Stomach smooth muscle (tissue), 2 donors: Measurements from ENCODE around the gene FRMPD3.

ENCODE experiments used
- H3K27ac ChIP-seq: one replicate; pipeline ENCODE4 v1.7.0; 2013; ENCODE audit warnings: mild to moderate bottlenecking, low read length, inconsistent platforms
- H3K27me3 ChIP-seq, 2 donors: one replicate each; pipeline ENCODE4 v1.7.0; 2013; ENCODE audit warnings: low read length in 2 of 2; ENCODE audit not compliant: insufficient read depth in 2 of 2, control insufficient read depth in 1 of 2
- H3K36me3 ChIP-seq, 2 donors: one replicate each; pipeline ENCODE4 v1.7.0; 2013; ENCODE audit warnings: low read length in 2 of 2; ENCODE audit not compliant: control insufficient read depth in 2 of 2, insufficient read depth in 2 of 2
- H3K4me1 ChIP-seq: one replicate; pipeline ENCODE4 v1.7.0; 2013; ENCODE audit warnings: low read length; ENCODE audit not compliant: control insufficient read depth, insufficient read depth
- H3K4me3 ChIP-seq, 2 donors: one replicate each; pipeline ENCODE4 v1.7.0; 2013; ENCODE audit warnings: low read length in 2 of 2
- H3K9ac ChIP-seq, 2 donors: one replicate each; pipeline ENCODE4 v1.7.0; 2013; ENCODE audit warnings: low read length in 2 of 2, mild to moderate bottlenecking in 1 of 2
- H3K9me3 ChIP-seq, 2 donors: one replicate each; pipeline ENCODE4 v1.7.0; 2013; ENCODE audit warnings: low read length in 2 of 2; ENCODE audit not compliant: control insufficient read depth in 2 of 2
- donor health status: healthy.
- donor health status: Pancreatic carcinoma.

Gene FRMPD3

GRCh38 chrX:107477406-107477805 is 28.0 kb downstream of the FRMPD3 start:
- peaks cover 0 to 22% of the 10 kb centered on the region in 2 donors for H3K27me3 ChIP-seq

DNA sequence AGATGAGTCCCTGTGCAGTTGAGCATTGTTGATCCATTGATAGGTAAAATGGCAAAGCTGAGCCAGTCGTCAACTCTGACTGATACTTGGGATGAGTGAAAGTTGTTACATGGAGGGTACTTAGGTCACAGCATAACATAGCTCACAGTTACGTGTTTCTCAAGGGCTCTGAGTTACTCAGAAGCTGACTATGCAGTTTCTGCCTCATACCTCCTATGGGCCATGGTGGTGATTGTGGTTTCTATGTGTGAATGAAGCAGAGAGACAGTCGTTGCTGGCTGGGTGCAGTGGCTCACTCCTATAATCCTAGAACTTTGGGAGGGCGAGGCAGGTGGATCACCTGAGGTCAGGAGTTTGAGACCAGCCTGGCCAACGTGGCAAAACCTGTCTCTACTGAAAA is 30.8 kb downstream of the FRMPD3 start:
- Histone ChIP-seq H3K4me3 (no peak overlapping the region), H3K4me1 (peaks cover 22% of the 10 kb centered on the region), H3K27ac (no peak overlapping the region), H3K36me3 (no peaks in the 10 kb centered on the region), H3K9ac (no peak overlapping the region), H3K9me3 (no peaks in the 10 kb centered on the region), H3K27me3 (peaks cover 0 to 29% of the 10 kb centered on the region in 2 donors)

More at GRCh38 chrX:107477406-107477805, 28.0 kb downstream of the FRMPD3 start:
- Histone ChIP-seq H3K9me3 (no peaks in the 10 kb centered on the region), H3K9ac (no peak overlapping the region), H3K36me3 (no peaks in the 10 kb centered on the region), H3K4me1 (no peaks in the 10 kb centered on the region), H3K4me3 (no peak overlapping the region), H3K27ac (no peak overlapping the region)

- no peaks in the 10 kb centered on the region for H3K9me3 ChIP-seq
- H3K4me1 ChIP-seq = peaks cover 22% of the 10 kb centered on the region
- H3K36me3 ChIP-seq = no peaks in the 10 kb centered on the region
- H3K4me3 ChIP-seq = no peak overlapping the region
- no peak overlapping the region for H3K27ac ChIP-seq
- H3K27me3 ChIP-seq = peaks cover 0 to 27% of the 10 kb centered on the region in 2 donors
- no peak overlapping the region for H3K9ac ChIP-seq
Measured at GRCh38 chrX:107482046-107482445, 32.6 kb downstream of the FRMPD3 start.

GRCh38 chrX:107484002-107484726 is 34.7 kb downstream of the FRMPD3 start:
- peak overlapping the region in 1 of 2 donors; percentile 13 for H3K9ac ChIP-seq
- peak overlapping the region; percentile 66 for H3K27ac ChIP-seq
- H3K4me1 ChIP-seq = peaks cover 25% of the 10 kb centered on the region
- H3K4me3 ChIP-seq = peak overlapping the region in 1 of 2 donors; percentile 15
- no peaks in the 10 kb centered on the region for H3K9me3 ChIP-seq
- peaks cover 0 to 17% of the 10 kb centered on the region in 2 donors for H3K27me3 ChIP-seq
- no peaks in the 10 kb centered on the region for H3K36me3 ChIP-seq

DNA sequence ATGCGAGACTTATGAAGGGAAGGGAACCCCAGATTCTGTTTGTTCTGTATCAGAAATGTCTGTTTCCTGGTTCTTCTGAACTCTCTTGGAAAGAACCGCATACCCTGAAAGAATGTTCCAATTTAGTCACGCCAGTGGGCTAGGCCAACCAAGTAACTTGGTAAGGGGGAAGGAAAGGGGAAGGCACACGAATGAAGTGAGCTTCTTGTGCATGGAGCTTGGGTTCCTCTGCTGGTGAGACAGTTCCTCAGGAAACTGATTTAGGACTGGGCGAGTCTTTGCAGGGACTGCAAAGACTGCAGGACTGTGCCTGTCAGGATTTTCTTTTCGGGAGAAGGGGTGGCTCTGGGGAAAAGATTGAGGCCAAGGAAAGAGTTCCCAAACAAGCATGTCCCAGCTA is 35.6 kb downstream of the FRMPD3 start:
- no peak overlapping the region for H3K9ac ChIP-seq
- peaks cover 25% of the 10 kb centered on the region for H3K4me1 ChIP-seq
- H3K27me3 ChIP-seq = peaks cover 0 to 17% of the 10 kb centered on the region in 2 donors
- peak overlapping the region; percentile 66 for H3K27ac ChIP-seq
- H3K36me3 ChIP-seq = no peaks in the 10 kb centered on the region
- H3K4me3 ChIP-seq = no peak overlapping the region
- no peaks in the 10 kb centered on the region for H3K9me3 ChIP-seq

DNA sequence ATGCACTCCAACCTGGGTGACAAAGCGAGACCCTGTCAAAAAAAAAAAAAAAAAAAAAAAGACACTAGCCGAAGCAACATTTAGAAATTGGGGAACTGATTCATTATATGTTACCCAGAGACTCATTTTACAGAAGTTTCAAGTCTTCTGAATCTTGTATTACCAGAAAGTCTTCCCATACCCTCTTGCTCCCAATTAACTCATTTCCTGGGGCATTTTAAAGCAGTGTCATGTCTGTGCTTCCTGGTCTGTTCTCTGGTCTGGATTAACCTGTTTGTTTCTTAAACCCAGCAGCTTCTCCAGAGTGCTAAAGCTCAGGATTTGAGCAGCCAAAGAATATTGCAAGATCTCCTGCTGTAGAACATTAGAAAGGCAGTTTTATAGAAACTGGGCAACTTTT is 43.7 kb downstream of the FRMPD3 start:
- Histone ChIP-seq H3K27ac (no peak overlapping the region), H3K36me3 (no peaks in the 10 kb centered on the region), H3K4me1 (peaks cover under 1% of the 10 kb centered on the region), H3K27me3 (peaks cover 0 to 22% of the 10 kb centered on the region in 2 donors), H3K4me3 (no peak overlapping the region), H3K9me3 (no peaks in the 10 kb centered on the region), H3K9ac (no peak overlapping the region)

DNA sequence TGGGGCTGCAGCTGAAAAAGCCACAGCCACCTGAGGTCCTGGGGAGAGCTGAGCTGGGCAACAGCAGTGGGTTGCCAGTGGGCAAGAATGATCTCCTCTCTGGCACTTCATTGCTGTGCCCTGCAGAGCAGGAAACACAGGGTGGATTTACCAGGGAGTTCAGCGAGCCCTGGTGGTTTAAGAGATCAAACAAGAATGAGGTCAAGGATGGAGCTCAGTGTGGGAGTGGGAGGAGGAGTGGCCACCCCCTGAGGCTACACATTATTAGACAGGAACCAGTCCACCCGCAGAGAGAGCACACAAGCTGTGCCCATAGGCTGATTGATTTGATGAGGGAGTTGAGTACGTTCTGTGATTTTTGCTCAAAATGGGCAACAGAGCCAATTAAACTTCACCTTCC is 47.3 kb downstream of the FRMPD3 start:
- no peak overlapping the region for H3K27ac ChIP-seq
- H3K4me3 ChIP-seq = no peak overlapping the region
- H3K9me3 ChIP-seq = no peaks in the 10 kb centered on the region
- H3K9ac ChIP-seq = no peak overlapping the region
- H3K27me3 ChIP-seq = peaks cover 0 to 23% of the 10 kb centered on the region in 2 donors
- no peaks in the 10 kb centered on the region for H3K4me1 ChIP-seq
- H3K36me3 ChIP-seq = no peaks in the 10 kb centered on the region
